ENCODE results near the gene SCN1B. TPM values are rescaled to one million over a fixed set of nuclear protein-coding genes. Genes with fewer than 3 reads are reported as not detected.
A peak's percentile ranks its signal among the peaks of the same experiment; 100 is the strongest.

Gene SCN1B
- total RNA-seq, 1 donor from 2014 or later, result 4.5 TPM

DNA sequence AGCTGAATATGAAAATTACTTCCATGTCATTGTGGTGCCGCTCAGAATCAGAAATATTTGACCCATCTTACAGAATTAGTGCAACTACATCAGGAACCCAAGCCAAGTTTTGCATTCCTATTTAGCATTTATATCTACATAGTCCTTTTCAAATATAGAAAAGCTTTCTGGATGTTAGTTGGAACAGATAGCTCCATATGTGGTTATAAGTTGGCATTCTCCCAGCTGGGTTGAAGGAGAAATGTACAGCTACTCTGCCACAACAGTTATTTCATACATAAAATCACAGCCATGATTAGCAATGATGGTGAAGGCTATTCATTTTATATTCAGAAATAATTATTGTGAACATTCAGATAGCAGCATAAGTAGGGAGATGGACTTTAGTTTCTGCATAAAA is 39.4 kb downstream of the SCN1B start:
- ATAC-seq, result no peak
- DNase-seq (ENCODE audit: low spot score), result no peak

- DNase-seq (ENCODE audit: low spot score) (no peak), ATAC-seq (no peak)
Measured at GRCh38 chr19:35070471-35070870, 40.2 kb downstream of the SCN1B start.

DNA sequence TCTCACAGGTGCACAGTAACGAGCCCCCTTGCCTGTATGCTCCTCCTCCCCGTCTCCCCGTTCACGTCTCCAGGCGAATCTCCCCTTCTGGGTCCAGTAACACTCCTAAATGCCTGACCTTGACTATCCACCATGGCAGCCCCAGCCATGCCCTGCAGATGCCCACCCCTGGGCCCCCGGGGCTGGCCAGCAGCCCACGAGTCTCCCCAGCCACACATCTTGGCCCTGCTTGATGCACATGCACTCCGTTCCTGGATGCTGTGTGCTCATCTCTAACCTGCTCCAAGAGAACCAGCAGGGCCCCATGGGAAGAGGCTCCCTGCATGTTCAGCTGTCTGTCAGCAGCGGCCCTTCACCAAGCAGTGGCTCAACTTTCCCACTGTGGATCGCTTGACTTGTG is 43.2 kb downstream of the SCN1B start:
- DNase-seq (ENCODE audit: low spot score) (no peak), ATAC-seq (peak; percentile 26)

- ATAC-seq (no peak), DNase-seq (ENCODE audit: low spot score) (no peak)
Measured at GRCh38 chr19:35073941-35074340, 43.7 kb downstream of the SCN1B start.

DNA sequence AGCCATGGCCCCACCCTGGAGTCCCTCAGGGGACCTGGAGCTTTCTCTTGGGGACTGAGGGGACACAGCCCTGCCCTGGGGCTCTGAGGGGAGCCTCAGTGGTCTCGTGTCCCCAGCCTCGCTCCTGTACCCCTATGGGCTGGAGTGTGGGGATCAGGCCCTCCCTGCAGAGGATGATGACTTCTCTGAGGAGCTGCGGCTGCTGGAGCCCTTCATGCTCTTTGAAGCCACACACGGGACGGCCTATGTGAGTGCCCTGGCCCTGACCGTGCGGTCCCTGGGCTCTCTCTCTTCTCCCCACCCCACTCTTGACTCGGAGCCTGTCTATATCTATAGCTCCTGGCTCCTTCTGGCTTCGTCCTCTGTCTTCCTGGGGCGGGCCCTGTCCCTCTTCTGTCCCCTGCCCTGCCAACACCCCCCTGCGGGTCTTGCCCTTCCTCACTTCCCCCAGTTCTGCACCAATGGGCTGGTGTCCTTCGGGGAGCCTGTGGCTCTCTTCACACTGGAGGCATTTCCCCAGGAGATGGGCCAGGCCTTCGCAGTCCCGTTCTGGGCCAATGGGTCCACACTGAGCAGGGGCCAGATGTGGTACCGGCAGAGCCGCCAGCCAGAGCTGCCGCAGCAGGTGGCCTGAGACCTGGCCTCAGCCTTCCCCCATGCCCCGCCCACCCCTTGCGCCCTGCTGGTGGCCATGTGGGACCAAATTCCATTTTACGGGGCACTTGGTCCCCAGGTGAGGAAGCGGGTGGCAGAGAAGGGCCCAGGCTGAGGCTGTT is 44.3 kb downstream of the SCN1B start:
- DNase-seq (ENCODE audit: low spot score), result no peak
- no peak for ATAC-seq

DNA sequence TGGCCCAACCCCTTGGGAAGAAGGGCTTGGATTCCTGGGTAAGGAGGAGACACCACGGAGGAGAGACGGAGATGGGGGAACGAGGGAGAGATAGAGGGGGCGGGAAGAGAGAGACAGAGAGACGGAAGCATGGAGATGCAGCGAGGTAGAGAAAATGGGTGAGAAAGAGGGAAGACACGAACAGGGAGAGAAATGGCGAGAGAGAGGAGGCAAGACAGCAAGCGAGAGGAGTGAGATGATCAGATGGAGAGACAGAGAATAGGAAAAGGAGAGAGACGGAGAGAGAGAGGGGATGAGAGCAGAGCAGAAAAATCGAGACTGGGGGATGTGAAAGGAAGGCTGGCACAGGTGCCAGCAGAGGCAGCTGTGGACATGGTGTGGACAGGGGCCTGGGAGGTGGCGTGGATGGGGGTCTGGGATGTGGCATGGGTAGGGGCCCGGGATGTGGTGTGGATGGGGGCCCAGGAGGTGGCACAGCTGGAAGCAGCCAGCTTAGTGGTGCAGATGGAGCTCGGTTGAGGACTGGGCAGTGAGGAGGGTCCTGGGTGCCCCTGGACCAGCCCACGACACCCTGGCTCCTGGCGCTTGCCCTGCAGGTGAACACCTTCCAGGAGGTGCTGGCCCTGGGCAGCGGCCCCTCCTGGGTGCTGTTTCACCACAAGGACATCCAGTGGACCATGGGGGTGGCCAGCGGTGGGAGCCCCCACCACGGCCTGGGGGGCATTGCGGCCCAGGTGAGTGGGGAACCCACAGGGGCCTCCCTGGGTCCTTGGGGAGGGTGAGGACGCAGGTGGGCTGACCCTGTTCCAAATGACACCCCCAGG is 45.1 kb downstream of the SCN1B start:
- no peak for DNase-seq (ENCODE audit: low spot score)
- ATAC-seq, result no peak

DNA sequence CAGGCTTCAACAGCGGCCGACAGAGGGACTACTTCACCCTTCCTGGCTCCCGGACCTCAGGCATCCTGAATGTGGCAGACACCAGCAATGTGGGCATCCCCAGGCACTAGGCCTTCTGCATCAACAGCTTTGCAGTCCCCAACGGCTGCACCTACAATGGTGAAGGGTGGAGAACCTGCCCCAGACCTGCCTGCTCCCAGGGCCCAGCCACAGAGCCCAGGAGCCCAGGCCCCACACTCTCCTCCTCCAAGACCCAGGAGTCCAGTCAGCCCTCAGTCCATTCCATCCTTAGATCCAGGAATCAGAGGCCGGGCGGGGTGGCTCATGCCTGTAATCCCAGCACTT is 45.7 kb downstream of the SCN1B start:
- ATAC-seq (no peak), DNase-seq (ENCODE audit: low spot score) (no peak)

- no peak for DNase-seq (ENCODE audit: low spot score)
Measured at GRCh38 chr19:35076657-35077056, 46.4 kb downstream of the SCN1B start.

GRCh38 chr19:35077411-35078223 is 47.3 kb downstream of the SCN1B start:
- DNase-seq (ENCODE audit: low spot score) (no peak), ATAC-seq (no peak)

More at GRCh38 chr19:35076657-35077056, 46.4 kb downstream of the SCN1B start:
- no peak for ATAC-seq

- ATAC-seq, result no peak
- DNase-seq (ENCODE audit: low spot score), result no peak
Measured at GRCh38 chr19:35079826-35080225, 49.6 kb downstream of the SCN1B start.

- peak; percentile 85 for ATAC-seq
- peak; percentile 77 for DNase-seq (ENCODE audit: low spot score)
Measured at GRCh38 chr19:35080613-35081170, 50.4 kb downstream of the SCN1B start.

GRCh38 chr19:35081201-35081600 is 50.9 kb downstream of the SCN1B start:
- DNase-seq (ENCODE audit: low spot score), result peak; percentile 91
- peak; percentile 89 for ATAC-seq

DNA sequence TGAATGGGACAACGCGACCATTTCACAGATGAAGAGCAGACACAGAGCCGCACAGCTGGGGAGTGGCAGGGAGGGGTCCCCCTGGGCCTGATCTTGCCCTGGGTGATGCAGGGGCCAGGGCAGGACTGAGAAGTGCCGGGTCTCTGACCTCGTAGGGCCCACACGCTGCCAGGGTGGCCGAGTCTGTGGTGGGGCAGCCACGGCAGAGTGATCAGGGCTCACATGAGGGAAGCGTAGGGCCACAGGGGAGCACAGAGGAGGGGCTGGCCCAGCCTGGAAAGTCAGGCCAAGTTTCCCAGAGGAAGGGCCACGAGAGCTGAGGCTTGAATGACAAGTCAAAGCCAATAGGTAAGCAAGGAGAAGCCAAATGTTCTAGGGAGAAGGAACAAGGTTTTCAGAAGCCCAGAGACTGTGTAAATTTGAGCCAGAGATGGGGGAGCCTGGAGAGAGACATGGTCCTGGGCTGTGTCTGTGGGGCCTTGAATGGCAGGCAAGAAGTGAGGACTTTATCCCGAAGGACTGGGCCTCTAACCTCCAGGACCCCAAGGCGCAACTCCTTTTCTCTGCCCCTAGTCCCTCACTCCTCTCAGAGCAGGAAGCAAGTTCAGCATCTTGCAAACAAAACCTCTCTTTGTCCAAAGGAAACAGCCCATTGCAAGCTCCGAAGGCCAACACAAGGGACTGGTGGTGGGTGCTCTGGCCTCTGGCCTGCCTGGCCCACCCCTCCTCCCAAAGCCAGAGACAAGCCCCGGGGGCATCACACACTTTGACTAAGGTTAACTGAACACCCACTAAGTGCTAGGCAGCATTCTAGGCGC is 53.6 kb downstream of the SCN1B start:
- DNase-seq (ENCODE audit: low spot score) (no peak), ATAC-seq (no peak)

DNA sequence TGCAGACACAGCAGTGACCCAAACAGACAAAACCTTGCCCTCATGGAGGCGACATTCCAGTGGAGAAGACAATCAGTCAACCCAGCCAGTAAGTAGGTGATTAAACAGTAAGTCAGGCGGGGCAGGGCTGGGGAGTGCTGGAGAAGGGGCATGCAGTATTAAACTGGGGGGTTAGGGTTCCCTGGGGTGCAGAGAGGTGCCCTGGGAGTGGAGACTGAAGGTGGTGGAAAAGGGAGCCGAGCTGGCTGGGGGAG is 54.2 kb downstream of the SCN1B start:
- no peak for DNase-seq (ENCODE audit: low spot score)
- ATAC-seq, result no peak

GRCh38 chr19:35085947-35086346 is 55.7 kb downstream of the SCN1B start:
- ATAC-seq, result no peak
- no peak for DNase-seq (ENCODE audit: low spot score)

DNA sequence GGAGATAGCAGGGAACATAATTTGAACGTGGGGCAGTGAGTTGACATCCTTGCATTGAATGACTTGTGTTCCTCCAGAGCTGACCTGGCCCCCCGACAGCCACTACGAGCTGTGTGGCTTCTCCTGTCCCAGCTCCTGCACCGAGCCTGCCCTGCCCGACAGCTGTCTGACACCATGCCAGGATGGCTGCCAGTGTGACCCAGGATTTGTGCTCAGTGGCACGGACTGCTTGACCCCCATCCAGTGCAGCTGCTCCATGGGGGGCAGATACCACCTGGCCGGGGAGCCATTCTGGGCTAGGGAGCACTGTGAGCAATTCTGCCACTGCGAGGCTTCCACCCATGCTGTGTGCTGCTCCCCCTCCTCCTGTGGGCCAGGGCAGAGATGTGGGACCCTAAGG is 56.2 kb downstream of the SCN1B start:
- ATAC-seq, result no peak
- DNase-seq (ENCODE audit: low spot score), result no peak

GRCh38 chr19:35087393-35087792 is 57.1 kb downstream of the SCN1B start:
- DNase-seq (ENCODE audit: low spot score), result no peak
- ATAC-seq, result no peak

GRCh38 chr19:35088131-35088913 is 58.1 kb downstream of the SCN1B start:
- no peak for ATAC-seq
- no peak for DNase-seq (ENCODE audit: low spot score)

DNA sequence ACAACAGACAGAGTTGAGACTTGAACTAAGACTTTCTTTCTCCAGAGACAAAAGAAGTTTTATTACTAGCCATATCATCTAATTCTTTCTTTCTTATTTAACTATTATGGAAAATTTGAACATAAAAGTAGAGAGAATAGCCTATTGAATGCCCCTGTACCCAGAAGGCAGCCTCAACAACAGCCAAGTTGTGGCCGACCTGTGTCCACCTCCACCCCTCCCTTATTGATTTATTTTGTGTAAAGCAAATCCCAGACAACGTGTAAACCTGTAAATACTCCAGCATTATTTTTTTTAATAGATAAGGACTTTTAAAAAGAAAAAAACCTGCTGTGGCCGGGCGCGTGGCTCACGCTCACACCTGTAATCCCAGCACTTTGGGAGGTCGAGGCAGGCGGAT is 59.3 kb downstream of the SCN1B start:
- peak; percentile 49 for ATAC-seq

More for the DNA sequence above, 59.3 kb downstream of the SCN1B start:
- DNase-seq (ENCODE audit: low spot score), result no peak
